ENCODE data around the gene ZNF175.

ZNF175 gene

DNA sequence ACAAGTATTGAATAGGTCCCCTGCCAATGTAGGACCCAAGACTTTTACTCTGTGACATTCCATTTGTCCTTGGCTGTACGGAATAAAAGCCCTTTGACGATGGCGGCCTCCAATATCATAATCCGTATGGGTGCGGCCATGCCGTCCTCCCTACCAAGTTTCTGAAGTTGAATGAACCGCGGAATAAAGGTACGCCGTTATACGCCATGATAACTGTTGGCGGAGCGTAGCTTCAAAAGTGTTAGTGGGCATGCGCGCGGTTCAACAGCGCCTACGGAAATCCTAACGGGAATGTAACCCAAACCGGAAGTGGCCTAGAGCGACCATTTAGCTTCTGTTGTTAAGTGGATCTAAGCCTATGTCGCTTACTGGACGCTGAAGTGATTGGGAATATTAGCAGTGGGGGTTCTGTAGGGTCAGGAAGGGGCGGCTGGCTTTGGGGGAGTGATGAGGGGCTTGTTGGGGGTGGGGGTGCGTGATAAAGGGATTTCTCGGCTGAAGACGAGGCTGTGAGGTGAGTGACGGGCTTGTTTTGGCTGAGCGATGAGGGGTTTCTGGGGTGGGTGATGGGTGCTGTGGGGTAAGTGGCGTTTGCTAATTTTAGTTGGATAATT, at the start of gene ZNF175:
ZNF175 (plus strand) TSS at position 322 of the 614 bp plus-strand sequence. CDS start 2,047 bp downstream, outside the sequence.
- DNase-seq (ENCODE audit: low read depth in 2 of 2) = peak; percentile 79 to 84

- DNase-seq (ENCODE audit: low read depth in 2 of 2) = no peak
These were observed 49.7 kb upstream of the ZNF175 start for GRCh38 chr19:51521357-51521756.

- DNase-seq (ENCODE audit: low read depth in 2 of 2) = no peak
These were observed 49.3 kb upstream of the ZNF175 start for GRCh38 chr19:51521781-51522180.

GRCh38 chr19:51524666-51525264, 46.3 kb upstream of the ZNF175 start:
- no peak for DNase-seq (ENCODE audit: low read depth in 2 of 2)

- DNase-seq (ENCODE audit: low read depth in 2 of 2) = no peak
These were observed 45.4 kb upstream of the ZNF175 start for GRCh38 chr19:51525651-51526050.

- DNase-seq (ENCODE audit: low read depth in 2 of 2) = no peak
These were observed 41.8 kb upstream of the ZNF175 start for GRCh38 chr19:51529301-51529700.

GRCh38 chr19:51530616-51531015, 40.5 kb upstream of the ZNF175 start:
- no peak for DNase-seq (ENCODE audit: low read depth in 2 of 2)

GRCh38 chr19:51531349-51532315, 39.5 kb upstream of the ZNF175 start, which contains the start of gene SIGLEC6:
Gene SIGLEC6, minus strand, starts transcription at chr19:51531670. Its CDS starts 22 bp downstream, at chr19:51531648.
- no peak for DNase-seq (ENCODE audit: low read depth in 2 of 2)

GRCh38 chr19:51535535-51535934, 35.5 kb upstream of the ZNF175 start:
- DNase-seq (ENCODE audit: low read depth in 2 of 2) = no peak

- DNase-seq (ENCODE audit: low read depth in 2 of 2) = no peak
These were observed 31.2 kb upstream of the ZNF175 start for GRCh38 chr19:51539821-51540366.

DNA sequence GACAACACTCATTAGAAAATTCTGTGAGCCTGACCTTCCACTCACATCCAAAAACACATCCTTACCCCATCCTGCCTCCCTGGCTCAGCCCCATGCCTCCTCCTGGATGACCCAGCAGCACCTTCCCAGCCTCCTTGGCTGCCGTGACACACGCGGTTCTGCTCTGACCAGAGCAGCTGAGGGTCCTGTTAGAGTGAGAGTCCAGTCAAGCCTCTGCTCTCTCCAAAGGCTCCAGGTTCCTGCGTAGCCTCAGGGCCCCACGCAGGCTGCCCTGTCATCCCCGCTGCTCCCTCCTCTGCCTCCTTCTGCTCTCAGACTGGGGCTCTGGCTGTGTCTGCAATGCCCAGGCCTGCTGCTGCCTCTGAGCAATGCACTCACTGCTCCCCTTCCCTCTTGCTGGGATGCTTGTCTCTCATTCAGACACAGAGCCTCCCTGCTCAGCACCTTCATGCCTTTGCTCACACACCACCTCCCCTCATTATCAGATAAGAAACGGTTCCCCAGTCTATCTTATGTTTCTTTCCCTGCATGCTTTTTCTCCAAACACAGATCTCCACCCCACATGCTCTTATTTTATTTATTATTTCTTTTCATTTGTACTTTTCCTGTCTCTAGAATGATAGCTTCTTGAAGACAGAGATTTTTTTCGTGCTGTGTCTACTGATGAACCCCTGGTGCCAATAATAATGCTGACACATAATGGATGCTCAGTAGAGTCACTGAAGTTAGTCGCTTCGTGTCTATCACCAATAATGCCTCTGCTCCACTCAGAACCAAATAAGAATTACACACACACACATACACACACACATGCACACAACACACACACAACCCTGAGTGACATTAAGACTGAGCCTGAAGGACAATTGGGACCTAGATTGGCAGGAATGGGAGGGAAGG, 29.4 kb upstream of the ZNF175 start:
- no peak for DNase-seq (ENCODE audit: low read depth in 2 of 2)

GRCh38 chr19:51542699-51543098, 28.4 kb upstream of the ZNF175 start:
- no peak for DNase-seq (ENCODE audit: low read depth in 2 of 2)

DNA sequence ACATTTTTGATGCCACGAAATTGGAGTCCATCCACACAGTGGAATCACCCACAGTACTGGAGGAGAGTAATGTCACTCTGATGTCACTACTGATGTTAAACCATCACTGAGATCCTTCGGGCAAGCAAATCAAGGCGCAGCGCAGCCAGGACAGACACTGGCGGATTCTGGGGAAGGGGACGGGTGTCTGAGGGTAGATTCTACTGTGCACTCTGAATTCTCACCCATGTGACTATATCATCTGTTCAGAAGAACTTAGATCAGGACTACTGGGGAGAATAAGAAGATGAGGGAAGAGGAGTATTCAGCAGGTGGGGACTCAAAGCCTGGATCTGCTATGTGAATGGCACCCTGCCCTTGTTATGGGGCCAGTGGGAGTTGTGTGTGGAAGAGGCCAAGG, 27.0 kb upstream of the ZNF175 start:
- no peak for DNase-seq (ENCODE audit: low read depth in 2 of 2)

GRCh38 chr19:51546107-51546649, 24.9 kb upstream of the ZNF175 start:
- no peak for DNase-seq (ENCODE audit: low read depth in 2 of 2)

DNA sequence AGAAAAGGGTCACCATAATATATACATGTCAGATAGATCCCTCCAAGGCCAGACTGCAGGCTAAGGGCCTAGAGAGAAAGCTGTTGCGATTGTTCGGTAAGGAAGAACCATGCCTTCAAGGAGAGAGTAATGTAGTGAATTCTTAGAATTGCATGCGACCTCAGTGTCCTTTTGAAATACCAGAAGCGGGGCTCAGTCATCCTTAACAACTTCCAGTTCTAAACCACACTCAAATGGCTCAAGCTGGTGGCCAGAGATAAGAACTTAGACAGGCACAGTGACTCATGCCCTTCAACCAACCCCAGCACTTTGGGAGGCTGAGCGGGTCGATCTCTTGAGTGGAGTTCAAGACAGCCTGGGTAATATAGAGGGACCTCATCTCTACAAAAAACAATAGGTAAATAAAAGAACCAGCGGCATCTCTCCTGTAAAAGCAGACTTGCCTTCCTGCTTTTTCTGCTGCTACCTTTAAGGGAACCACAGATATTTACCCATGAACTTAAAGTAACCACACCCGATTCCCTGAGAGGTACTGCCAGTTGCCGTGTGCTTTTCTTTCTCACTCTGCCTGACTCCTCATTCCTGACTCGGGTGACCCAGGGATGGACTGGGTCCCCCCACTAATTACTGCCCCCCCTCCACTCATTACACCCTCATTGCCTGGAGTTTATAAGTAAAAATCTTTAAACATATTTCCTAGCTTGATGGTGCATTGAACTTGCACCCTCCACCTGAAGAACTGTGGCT, 24.3 kb upstream of the ZNF175 start:
- DNase-seq (ENCODE audit: low read depth in 2 of 2) = no peak

DNA sequence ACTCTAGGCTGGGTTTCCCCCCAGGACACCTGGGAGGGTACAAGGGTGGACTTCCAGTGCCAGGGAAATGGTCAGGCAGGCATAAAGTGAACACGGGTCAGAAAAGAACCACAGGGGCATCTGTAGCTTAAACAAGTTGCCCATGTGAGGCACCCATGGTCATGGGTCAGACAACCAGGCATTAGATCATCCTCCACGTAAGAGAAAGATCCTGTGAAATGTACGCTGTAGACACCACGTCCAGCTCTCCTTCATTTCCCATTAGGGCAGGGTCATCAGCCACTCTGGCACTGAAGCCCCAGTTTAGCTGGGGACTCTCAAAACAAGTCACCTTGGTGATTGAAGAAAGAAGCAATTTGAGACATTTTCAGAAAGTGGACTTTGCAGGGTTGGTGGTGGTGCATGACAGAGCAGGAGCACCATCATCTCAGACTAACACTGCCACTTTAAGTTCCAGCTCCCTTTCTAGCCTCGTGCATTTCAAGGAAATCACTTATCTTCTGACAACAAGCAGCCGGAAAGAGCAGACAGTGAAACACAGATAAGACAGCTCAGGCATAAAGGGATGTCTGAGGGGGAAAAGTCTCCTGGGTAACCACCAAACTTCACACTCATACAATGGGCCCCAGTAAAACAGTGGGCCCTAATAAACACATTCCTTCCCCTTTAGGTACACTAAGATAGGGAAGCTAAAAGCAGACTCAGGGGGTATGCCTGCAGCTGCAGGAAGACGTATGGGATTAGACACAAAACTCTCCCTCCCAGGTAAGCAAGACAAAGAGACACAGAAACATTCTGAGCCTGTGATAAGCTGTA, 23.5 kb upstream of the ZNF175 start:
- no peak for DNase-seq (ENCODE audit: low read depth in 2 of 2)

- DNase-seq (ENCODE audit: low read depth in 2 of 2) = no peak
These were observed 22.9 kb upstream of the ZNF175 start for GRCh38 chr19:51548213-51548651.

GRCh38 chr19:51548891-51549305, 22.2 kb upstream of the ZNF175 start:
- no peak for DNase-seq (ENCODE audit: low read depth in 2 of 2)
